Gastrocnemius medialis (tissue), 4 donors: ENCODE measurements around the gene KMT5B. TPM values are rescaled to one million over a fixed set of nuclear protein-coding genes. Genes with fewer than 3 reads are reported as not detected.

Source experiments
- ATAC-seq, 2 donors: fragments of 150-250 bp; one replicate each; pipeline ENCODE4 v1.9.1; 2016
- DNase-seq, 2 donors: peaks; one replicate each; pipeline ENCODE4 v3.0.0-alpha.2; 2019
- H3K27ac ChIP-seq, 4 donors: fragments of 200-600 bp; sonication (generic); 1 replicate in 1 of 4; 2 replicates in 3 of 4; pipeline ENCODE4 v1.5.1; 2016 to 2018; ENCODE audit warnings: mild to moderate bottlenecking in 2 of 4, moderate library complexity in 1 of 4
- H3K27me3 ChIP-seq, 3 donors: fragments of 200-600 bp; sonication (generic) in 2 of 3; 1 replicate in 1 of 3; 2 replicates in 2 of 3; pipeline versions ENCODE4 v1.5.1 to v1.6.0; 2016 to 2019; ENCODE audit warnings: mild to moderate bottlenecking in 1 of 3, moderate library complexity in 1 of 3
- H3K36me3 ChIP-seq, 2 donors: fragments of 200-600 bp; sonication (generic) in 1 of 2; one replicate each; pipeline ENCODE4 v1.5.1; 2017 to 2018
- H3K4me1 ChIP-seq, 2 donors: fragments of 200-600 bp; sonication (generic) in 1 of 2; one replicate each; pipeline ENCODE4 v1.5.1; 2016 to 2017; ENCODE audit warnings: mild to moderate bottlenecking in 2 of 2
- H3K4me3 ChIP-seq, 4 donors: fragments of 200-600 bp; sonication (generic) in 3 of 4; 1 replicate in 1 of 4; 2 replicates in 3 of 4; pipeline ENCODE4 v1.5.1; 2016 to 2019; ENCODE audit warnings: mild to moderate bottlenecking in 2 of 4
- H3K9me3 ChIP-seq, 3 donors: fragments of 200-600 bp; sonication (generic) in 2 of 3; 1 replicate in 1 of 3; 2 replicates in 2 of 3; pipeline ENCODE4 v1.5.1; 2016 to 2019
- POLR2A ChIP-seq, 2 donors: fragments of 450-650 bp; IDR thresholded peaks; one replicate each; pipeline ENCODE4 v1.6.1; 2017; ENCODE audit warnings: antibody characterized with exemption in 2 of 2, mild to moderate bottlenecking in 2 of 2, moderate library complexity in 2 of 2
- in situ Hi-C, 4 donors: fragments of 200-750 bp; cut with MboI; loops; one replicate each; pipeline versions ENCODE4 v1.15.0 to v1.8.0; 2017; ENCODE audit warnings: low sequenced_read_pairs in 4 of 4
- intact Hi-C: fragments of 100-400 bp; cut with DNase I; formaldehyde crosslinking; loops from one replicate; pipeline ENCODE4 v1.15.1; 2023; ENCODE audit warnings: low total_unique reads
- total RNA-seq, 4 donors: library from RNA; depleted of rRNA; stranded (reverse); fragments of >200 nt; gene quantifications; one replicate each; pipeline versions ENCODE4 v1.1.0 to v1.2.3, GENCODE V29; 2016
- TF ChIP-seq, protein P1 (sequence below), 5 experiments: fragments of 450-650 bp in 3 of 5; fragments of 200-600 bp in 2 of 5; sonication (generic) in 2 of 5; IDR thresholded peaks in 4 of 5; conservative IDR thresholded peaks in 1 of 5; 1 replicate in 4 of 5; 2 replicates in 1 of 5; pipeline ENCODE4 v1.5.1; 2016 to 2019; ENCODE audit warnings: antibody characterized with exemption in 5 of 5, mild to moderate bottlenecking in 3 of 5, moderate library complexity in 3 of 5

KMT5B gene
- total RNA-seq, 4 donors from 2014 or later = 17.3 to 21.0 (median 19.2) TPM

DNA sequence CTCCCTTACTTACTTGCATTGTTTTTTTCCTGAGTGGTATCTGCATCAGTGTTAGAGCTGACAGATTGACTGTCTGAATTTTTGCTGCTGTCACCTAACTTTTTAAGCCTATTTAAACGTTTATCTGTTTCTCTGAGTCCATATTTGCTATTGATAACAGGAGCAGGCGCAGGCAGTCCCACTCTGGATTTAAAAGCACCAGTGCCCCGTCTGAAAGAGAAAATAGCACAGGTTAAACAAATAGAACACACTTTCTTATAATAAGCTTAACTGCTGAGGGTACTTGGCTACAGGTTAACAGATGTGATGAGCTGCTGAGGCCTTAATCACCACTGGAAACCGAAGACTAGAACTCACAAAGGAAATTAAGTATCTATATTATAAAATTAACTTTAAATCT is 46.1 kb downstream of the KMT5B start:
- Histone ChIP-seq H3K27me3 (no peaks in the 10 kb centered on the region), H3K36me3 (peaks cover 2 to 75% of the 10 kb centered on the region in 2 donors), H3K27ac (no peak overlapping the region), H3K4me3 (no peak overlapping the region), H3K9me3 (no peaks in the 10 kb centered on the region), H3K4me1 (no peaks in the 10 kb centered on the region)
- ATAC-seq (no peak), DNase-seq (no peak)
- intact Hi-C loops = no loop called here
- in situ Hi-C loops = no loop called here
- no peak for TF ChIP-seq POLR2A (IDR thresholded peaks at IDR 0.05)
- TF ChIP-seq, protein P1, sequence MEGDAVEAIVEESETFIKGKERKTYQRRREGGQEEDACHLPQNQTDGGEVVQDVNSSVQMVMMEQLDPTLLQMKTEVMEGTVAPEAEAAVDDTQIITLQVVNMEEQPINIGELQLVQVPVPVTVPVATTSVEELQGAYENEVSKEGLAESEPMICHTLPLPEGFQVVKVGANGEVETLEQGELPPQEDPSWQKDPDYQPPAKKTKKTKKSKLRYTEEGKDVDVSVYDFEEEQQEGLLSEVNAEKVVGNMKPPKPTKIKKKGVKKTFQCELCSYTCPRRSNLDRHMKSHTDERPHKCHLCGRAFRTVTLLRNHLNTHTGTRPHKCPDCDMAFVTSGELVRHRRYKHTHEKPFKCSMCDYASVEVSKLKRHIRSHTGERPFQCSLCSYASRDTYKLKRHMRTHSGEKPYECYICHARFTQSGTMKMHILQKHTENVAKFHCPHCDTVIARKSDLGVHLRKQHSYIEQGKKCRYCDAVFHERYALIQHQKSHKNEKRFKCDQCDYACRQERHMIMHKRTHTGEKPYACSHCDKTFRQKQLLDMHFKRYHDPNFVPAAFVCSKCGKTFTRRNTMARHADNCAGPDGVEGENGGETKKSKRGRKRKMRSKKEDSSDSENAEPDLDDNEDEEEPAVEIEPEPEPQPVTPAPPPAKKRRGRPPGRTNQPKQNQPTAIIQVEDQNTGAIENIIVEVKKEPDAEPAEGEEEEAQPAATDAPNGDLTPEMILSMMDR (IDR thresholded peaks at IDR 0.05 in 4 of 5, conservative IDR thresholded peaks at IDR 0.05 in 1 of 5) = no peak

DNA sequence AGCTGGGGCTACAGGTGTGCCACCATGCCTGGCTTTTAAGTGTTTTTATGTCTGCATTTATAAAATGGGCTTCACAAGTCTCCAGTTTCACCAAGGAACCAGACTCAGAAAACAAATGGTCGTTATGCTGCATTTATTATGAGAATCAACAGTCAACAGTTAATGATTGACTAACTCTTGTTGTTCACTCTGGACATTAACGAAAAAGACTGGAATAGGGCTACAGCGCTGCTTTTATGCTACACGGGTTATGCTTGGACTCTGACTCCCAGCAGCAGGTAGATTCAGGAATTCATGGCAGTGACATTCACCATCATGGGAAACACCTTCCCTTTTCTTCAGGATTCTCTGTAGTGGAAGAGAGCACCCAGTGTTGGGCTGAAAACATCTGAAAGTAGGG is 47.5 kb downstream of the KMT5B start:
- no peak overlapping the region for H3K27ac ChIP-seq
- in situ Hi-C loops = no loop called here
- intact Hi-C loops = no loop called here
- no peaks in the 10 kb centered on the region for H3K9me3 ChIP-seq
- no peak overlapping the region for H3K4me3 ChIP-seq
- DNase-seq (no peak), ATAC-seq (no peak)
- H3K4me1 ChIP-seq = no peaks in the 10 kb centered on the region
- H3K36me3 ChIP-seq = peaks cover 2 to 73% of the 10 kb centered on the region in 2 donors
- H3K27me3 ChIP-seq = no peaks in the 10 kb centered on the region
- TF ChIP-seq, protein P1 (IDR thresholded peaks at IDR 0.05 in 4 of 5, conservative IDR thresholded peaks at IDR 0.05 in 1 of 5) = no peak
- no peak for TF ChIP-seq POLR2A (IDR thresholded peaks at IDR 0.05)

DNA sequence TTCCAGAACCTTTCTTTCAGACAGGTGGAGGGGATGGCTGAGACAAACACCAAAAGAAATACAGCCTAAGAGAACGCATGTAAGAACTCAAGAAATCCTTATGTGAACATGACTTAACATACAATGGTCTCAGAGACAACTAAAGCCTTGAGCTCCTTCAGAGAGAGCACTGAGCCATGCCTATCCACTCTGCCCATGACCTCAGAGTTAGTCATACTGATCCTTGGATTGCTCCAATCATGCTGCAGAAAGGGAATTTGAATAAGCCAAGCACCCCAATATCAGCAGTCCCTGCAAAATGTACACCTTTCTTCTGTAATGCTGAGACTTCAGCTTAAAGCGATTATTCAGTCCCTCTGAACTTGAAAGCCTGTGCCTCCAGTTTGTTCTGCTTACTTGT is 48.7 kb downstream of the KMT5B start:
- Histone ChIP-seq H3K36me3 (peaks cover 0 to 65% of the 10 kb centered on the region in 2 donors), H3K9me3 (no peaks in the 10 kb centered on the region), H3K27ac (no peak overlapping the region), H3K4me1 (no peaks in the 10 kb centered on the region), H3K27me3 (no peaks in the 10 kb centered on the region), H3K4me3 (no peak overlapping the region)
- DNase-seq = no peak
- no peak for ATAC-seq
- TF ChIP-seq, protein P1 (IDR thresholded peaks at IDR 0.05 in 4 of 5, conservative IDR thresholded peaks at IDR 0.05 in 1 of 5) = no peak
- no peak for TF ChIP-seq POLR2A (IDR thresholded peaks at IDR 0.05)
- intact Hi-C loops (no loop called here), in situ Hi-C loops (no loop called here)

DNA sequence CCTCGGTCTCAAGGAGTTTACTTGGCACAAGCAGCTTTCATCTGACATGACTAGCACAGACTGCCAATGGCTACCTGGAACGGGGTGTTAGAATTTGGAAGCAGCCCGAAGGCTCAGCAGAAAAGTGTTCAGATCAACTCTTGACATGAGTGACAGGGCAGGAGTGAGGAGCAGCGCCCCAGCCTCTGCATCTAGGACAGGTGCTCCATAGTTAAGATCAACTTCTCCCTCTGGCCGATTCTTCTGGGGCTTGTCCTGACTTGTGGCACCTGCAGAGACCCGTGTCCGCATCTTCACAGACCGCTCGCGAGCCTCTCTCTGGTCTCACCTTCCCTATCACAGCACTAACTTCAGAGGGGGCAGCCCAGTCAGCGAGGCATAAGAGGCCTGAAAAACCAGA is 49.4 kb downstream of the KMT5B start:
- Histone ChIP-seq H3K9me3 (no peaks in the 10 kb centered on the region), H3K36me3 (peaks cover 0 to 62% of the 10 kb centered on the region in 2 donors), H3K4me3 (no peak overlapping the region), H3K4me1 (no peaks in the 10 kb centered on the region), H3K27me3 (no peaks in the 10 kb centered on the region), H3K27ac (no peak overlapping the region)
- intact Hi-C loops (no loop called here), in situ Hi-C loops (no loop called here)
- DNase-seq (no peak), ATAC-seq (no peak)
- TF ChIP-seq POLR2A (IDR thresholded peaks at IDR 0.05) = no peak
- TF ChIP-seq, protein P1 (IDR thresholded peaks at IDR 0.05 in 4 of 5, conservative IDR thresholded peaks at IDR 0.05 in 1 of 5) = no peak

DNA sequence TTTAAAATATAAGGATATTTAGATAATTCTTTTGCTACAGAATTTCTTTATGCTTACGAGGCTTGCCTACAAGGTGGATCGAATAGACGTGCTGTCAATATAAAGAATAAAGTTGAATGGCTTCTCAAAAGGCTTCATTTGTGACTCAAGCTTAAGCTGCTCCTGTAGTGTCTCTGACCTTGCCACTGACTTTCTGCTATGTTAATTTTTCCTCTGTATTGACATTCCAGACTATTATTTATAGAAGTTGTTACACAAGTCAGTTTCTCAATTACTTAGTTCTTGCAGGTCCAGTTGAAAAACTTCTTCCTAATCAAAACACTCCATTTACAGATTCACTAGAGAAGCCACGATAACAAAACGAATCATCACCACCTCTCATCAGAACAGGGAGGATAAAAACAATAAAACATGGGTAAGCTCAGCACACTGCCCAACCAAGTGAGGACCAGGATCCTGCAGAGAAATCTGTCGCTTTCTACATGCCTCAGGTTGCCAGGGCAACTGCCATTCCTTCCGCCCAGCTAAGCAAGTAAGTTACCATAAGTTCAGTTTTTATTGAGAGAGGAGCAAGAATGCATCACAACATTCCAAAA is 52.9 kb downstream of the KMT5B start:
- no peak for ATAC-seq
- Histone ChIP-seq H3K4me3 (no peak overlapping the region), H3K9me3 (no peaks in the 10 kb centered on the region), H3K36me3 (peaks cover 0 to 54% of the 10 kb centered on the region in 2 donors), H3K27me3 (no peaks in the 10 kb centered on the region), H3K4me1 (no peaks in the 10 kb centered on the region), H3K27ac (no peak overlapping the region)
- no peak for DNase-seq
- in situ Hi-C loops (no loop called here), intact Hi-C loops (no loop called here)
- TF ChIP-seq, protein P1 (IDR thresholded peaks at IDR 0.05 in 4 of 5, conservative IDR thresholded peaks at IDR 0.05 in 1 of 5) = no peak
- TF ChIP-seq POLR2A (IDR thresholded peaks at IDR 0.05) = no peak
